GM12875 (cell line): ENCODE results near the gene HOATZ.

ENCODE experiments used
- H3K4me3 ChIP-seq: one replicate; pipeline ENCODE4 v1.5.1; 2011; ENCODE audit warnings: low read depth, low read length, control low read depth
- CTCF ChIP-seq: IDR thresholded peaks from 2 replicates; pipeline ENCODE4 v1.5.1; 2011; ENCODE audit warnings: low read depth, mild to moderate bottlenecking, control low read depth, inconsistent platforms, low read length, moderate library complexity, borderline replicate concordance; ENCODE audit not compliant: insufficient read depth

HOATZ gene

DNA sequence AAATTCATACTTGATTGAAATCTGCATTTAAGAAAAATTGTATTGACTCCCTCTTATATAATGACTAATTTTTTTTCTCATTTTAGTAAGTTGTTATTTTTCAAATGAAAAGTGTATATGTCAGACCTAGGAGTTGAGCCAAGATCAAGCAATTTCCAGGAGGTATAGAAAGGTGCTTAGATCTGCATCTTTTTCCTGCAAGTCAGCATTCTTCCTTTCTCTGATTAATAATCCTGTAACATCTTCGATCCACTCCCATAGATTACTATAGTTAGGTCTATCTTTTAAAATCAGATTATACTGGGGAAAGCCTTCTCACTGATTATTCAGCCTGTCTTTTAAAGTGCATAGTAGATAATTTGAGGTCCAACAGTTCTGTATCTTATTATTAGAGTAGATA lies 12.7 kb downstream of the HOATZ start:
- no peak for TF ChIP-seq CTCF
- H3K4me3 ChIP-seq = no peak overlapping the region

GRCh38 chr11:111528557-111528956 lies 14.0 kb downstream of the HOATZ start:
- no peak for TF ChIP-seq CTCF
- H3K4me3 ChIP-seq = no peak overlapping the region

DNA sequence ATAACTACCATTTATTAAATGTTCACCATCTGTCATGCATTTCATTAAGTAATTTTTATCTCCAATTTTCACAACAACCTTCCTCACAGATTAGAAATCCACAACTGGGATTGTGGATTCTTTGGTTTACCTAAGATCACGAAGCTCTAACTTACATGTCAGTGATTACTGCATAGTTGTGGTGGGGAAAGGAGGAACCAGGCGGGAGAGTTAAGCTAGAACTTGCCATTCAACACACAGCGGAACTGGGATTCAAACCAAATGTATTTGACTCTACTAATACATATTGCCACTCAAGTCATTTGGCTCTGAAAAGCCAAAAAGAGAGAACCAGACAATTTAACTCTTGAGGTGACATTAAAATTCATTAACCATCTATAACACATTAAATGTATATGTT lies 15.5 kb downstream of the HOATZ start:
- no peak for TF ChIP-seq CTCF

DNA sequence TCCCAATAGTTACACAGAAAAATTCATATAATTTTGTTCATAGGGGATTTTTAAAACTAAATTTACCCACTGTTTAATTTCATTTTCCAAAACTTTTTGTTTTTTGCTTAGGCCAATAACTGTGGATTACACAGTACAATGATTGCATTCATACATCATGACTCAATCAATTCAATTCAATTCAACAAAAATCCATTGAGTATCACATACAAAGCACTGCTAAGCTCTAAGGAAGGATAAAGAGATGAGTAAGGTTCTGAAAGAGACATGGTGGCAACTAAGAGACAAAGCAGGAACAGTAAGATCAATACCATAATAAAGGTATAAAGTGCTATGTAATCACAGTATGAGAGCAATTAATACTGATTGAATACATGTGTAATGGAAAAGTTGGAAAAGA lies 16.6 kb downstream of the HOATZ start:
- TF ChIP-seq CTCF = no peak
- no peak overlapping the region for H3K4me3 ChIP-seq

More for the DNA sequence above, 15.5 kb downstream of the HOATZ start:
- no peak overlapping the region for H3K4me3 ChIP-seq

- no peak for TF ChIP-seq CTCF
- H3K4me3 ChIP-seq = no peak overlapping the region
Observed at GRCh38 chr11:111531687-111532364, 17.2 kb downstream of the HOATZ start.

DNA sequence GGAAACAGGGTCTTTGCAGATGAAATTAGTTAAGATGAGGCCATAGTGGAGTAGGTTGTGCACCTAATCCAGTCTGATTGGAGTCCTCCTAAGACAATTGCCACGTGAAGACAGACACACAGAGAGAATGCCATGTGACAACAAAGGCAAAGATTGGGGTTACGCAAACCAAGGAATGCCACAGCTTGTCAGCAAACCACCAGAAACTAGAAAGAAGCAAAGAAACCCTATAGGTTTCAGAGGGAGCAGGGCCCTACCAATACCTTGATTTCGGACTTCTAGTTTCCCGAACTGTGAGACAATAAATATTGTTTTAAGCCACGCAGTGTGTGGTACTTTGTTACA lies 17.8 kb downstream of the HOATZ start:
- no peak overlapping the region for H3K4me3 ChIP-seq
- TF ChIP-seq CTCF = no peak

DNA sequence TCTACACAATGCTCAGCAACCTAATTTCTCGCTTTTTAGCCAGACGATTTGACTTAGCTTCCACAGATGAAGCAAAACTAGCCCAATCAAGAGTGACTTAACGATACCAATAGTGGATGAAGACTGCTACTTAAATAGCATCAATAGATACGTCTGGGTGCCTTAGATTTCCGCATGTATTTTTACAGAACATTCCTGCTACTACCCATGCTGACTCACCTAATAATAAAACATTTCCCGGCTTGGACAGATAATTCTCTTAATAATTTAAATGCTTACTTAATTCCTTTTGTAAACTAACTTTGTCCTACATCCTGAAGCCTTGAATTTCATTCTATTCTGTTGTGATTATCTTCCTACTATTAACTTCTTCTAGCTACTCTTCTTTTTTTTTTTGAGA lies 20.7 kb downstream of the HOATZ start:
- TF ChIP-seq CTCF = no peak
- no peak overlapping the region for H3K4me3 ChIP-seq
